Lower lobe of right lung (tissue), 2 donors: Measurements from ENCODE around the gene SEC24D. TPM values are rescaled to one million over a fixed set of nuclear protein-coding genes. Genes with fewer than 3 reads are reported as not detected.

Experiments used
- ATAC-seq, 2 donors: fragments of 200-7000 bp; cut with Tn5 transposase; one replicate each; pipeline ENCODE4 v1.9.1; 2020 to 2022; ENCODE audit warnings: mild to moderate bottlenecking in 2 of 2, moderate library complexity in 2 of 2
- DNase-seq: peaks from one replicate; pipeline ENCODE4 v3.0.0-alpha.2; 2020
- H3K27ac ChIP-seq: fragments of 200-600 bp; one replicate; pipeline ENCODE4 v1.8.0; 2022
- H3K27me3 ChIP-seq: fragments of 200-600 bp; one replicate; pipeline ENCODE4 v1.8.0; 2022; ENCODE audit warnings: low read depth
- H3K36me3 ChIP-seq: fragments of 200-600 bp; one replicate; pipeline ENCODE4 v1.8.0; 2022; ENCODE audit warnings: mild to moderate bottlenecking
- H3K4me1 ChIP-seq: fragments of 200-600 bp; one replicate; pipeline ENCODE4 v1.8.0; 2022
- H3K4me3 ChIP-seq: fragments of 200-600 bp; one replicate; pipeline ENCODE4 v1.8.0; 2022; ENCODE audit warnings: mild to moderate bottlenecking
- H3K9me3 ChIP-seq: fragments of 200-600 bp; one replicate; pipeline ENCODE4 v1.8.0; 2022
- CTCF ChIP-seq: fragments of 200-600 bp; IDR thresholded peaks from one replicate; pipeline ENCODE4 v1.8.0; 2022; ENCODE audit warnings: antibody characterized with exemption, mild to moderate bottlenecking
- intact Hi-C: fragments of 100-400 bp; cut with DNase I; formaldehyde crosslinking; loops from one replicate; pipeline ENCODE4 v1.11.0; 2022
- total RNA-seq: library from RNA; stranded (reverse); fragmentation: NEBNext Ultra II Directional; extraction: Animal tissue kit (Norgen Biotek cat#: 25700); gene quantifications from one replicate; pipeline ENCODE4 v1.2.1, GENCODE V29; 2021
- donor health status: DM: no; HTN: yes; CAD: no; lungs with severe emphysema.

The SEC24D gene
- total RNA-seq, 1 donor from 2014 or later = 45.7 TPM

- intact Hi-C loops = no loop called here
- no peaks in the 10 kb centered on the region for H3K36me3 ChIP-seq
- H3K27me3 ChIP-seq = no peaks in the 10 kb centered on the region
- H3K27ac ChIP-seq = no peak overlapping the region
- peak; percentile 86 to 91 for ATAC-seq
- no peak for DNase-seq
- H3K9me3 ChIP-seq = no peaks in the 10 kb centered on the region
- no peaks in the 10 kb centered on the region for H3K4me1 ChIP-seq
- H3K4me3 ChIP-seq = no peak overlapping the region
- peak; percentile 64 for TF ChIP-seq CTCF
These were observed 29.3 kb upstream of the SEC24D start for GRCh38 chr4:118865091-118865708.

- Histone ChIP-seq H3K9me3 (no peaks in the 10 kb centered on the region), H3K4me3 (no peak overlapping the region), H3K36me3 (no peaks in the 10 kb centered on the region), H3K27ac (no peak overlapping the region), H3K27me3 (no peaks in the 10 kb centered on the region), H3K4me1 (no peaks in the 10 kb centered on the region)
- ATAC-seq (no peak), DNase-seq (no peak)
- TF ChIP-seq CTCF = no peak
- intact Hi-C loops = no loop called here
These were observed 22.9 kb upstream of the SEC24D start for GRCh38 chr4:118858779-118859178.

GRCh38 chr4:118857760-118858159 lies 21.8 kb upstream of the SEC24D start:
- intact Hi-C loops = no loop called here
- H3K36me3 ChIP-seq = no peaks in the 10 kb centered on the region
- H3K4me3 ChIP-seq = no peak overlapping the region
- no peak overlapping the region for H3K27ac ChIP-seq
- no peaks in the 10 kb centered on the region for H3K27me3 ChIP-seq
- no peaks in the 10 kb centered on the region for H3K9me3 ChIP-seq
- no peak for TF ChIP-seq CTCF
- DNase-seq = no peak
- no peak for ATAC-seq
- no peaks in the 10 kb centered on the region for H3K4me1 ChIP-seq

GRCh38 chr4:118850488-118851173 lies 14.7 kb upstream of the SEC24D start:
- no peaks in the 10 kb centered on the region for H3K9me3 ChIP-seq
- peak overlapping the region; percentile 12 for H3K27ac ChIP-seq
- intact Hi-C loops = no loop called here
- H3K36me3 ChIP-seq = no peaks in the 10 kb centered on the region
- ATAC-seq (peak; percentile 42 to 74), DNase-seq (no peak)
- no peak for TF ChIP-seq CTCF
- H3K4me3 ChIP-seq = peak overlapping the region; percentile 45
- H3K27me3 ChIP-seq = no peaks in the 10 kb centered on the region
- H3K4me1 ChIP-seq = no peaks in the 10 kb centered on the region

- Histone ChIP-seq H3K4me3 (peak overlapping the region; percentile 45), H3K9me3 (no peaks in the 10 kb centered on the region)
- TF ChIP-seq CTCF = no peak
These were observed 14.1 kb upstream of the SEC24D start for GRCh38 chr4:118849867-118850487.

More at GRCh38 chr4:118849867-118850487, 14.1 kb upstream of the SEC24D start:
- no peak for DNase-seq
- Histone ChIP-seq H3K27me3 (no peaks in the 10 kb centered on the region), H3K4me1 (no peaks in the 10 kb centered on the region), H3K36me3 (no peaks in the 10 kb centered on the region), H3K27ac (no peak overlapping the region)
- intact Hi-C loops = no loop called here
- ATAC-seq = no peak
